ENCODE measurements around the gene ACVR1B. TPM values are rescaled to one million over a fixed set of nuclear protein-coding genes. Genes with fewer than 3 reads are reported as not detected.

Gene ACVR1B
- total and polyA plus RNA-seq, 2 donors (not counting 3 experiments of a cell fraction or from before 2014, with no cell fraction given), result 29.0 to 33.7 TPM

DNA sequence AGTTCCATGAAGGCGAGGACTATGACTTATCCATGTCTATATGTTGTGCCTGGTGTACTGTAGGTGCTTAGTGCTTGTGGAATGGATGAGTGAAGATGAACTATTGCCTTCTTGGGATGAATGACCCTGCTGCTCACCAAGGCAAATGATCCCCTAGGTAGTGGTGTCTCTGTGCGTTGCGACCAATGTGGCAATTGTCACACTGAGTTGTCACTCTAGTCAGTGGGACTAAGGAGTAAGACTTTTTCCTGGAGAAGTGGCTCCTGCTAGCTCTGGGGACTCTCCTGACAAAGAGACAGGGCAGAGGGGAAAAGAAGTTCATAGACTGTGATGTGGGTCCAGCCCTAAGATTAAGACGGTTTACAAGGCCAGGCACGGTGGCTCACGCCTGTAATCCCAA is 3.4 kb upstream of the ACVR1B start:
- ChIA-PET CTCF (interaction anchor here (1.0 kb wide), 1 partner anchor 11 kb away, joined by 3 read pairs; no protein-coding TSS in a partner anchor), POLR2A (interaction anchor here (0.5 kb wide), 1 partner anchor 49 kb away, joined by 10 read pairs; no protein-coding TSS in a partner anchor)
- FAIRE-seq (no peak), DNase-seq (ENCODE audit: low read depth, low spot score) (no peak)
- intact Hi-C loops (cut with micrococcal nuclease) (no loop called here), dilution Hi-C loops (cut with MboI; ENCODE audit: extremely low pct_ligation_motif_present, low sequenced_read_pairs) (no loop called here)
- no peak overlapping the region for H3K27ac ChIP-seq (ENCODE audit: insufficient read depth, low read depth, low read length)
- H3K4me2 ChIP-seq (ENCODE audit: insufficient read depth, low read length), result no peak overlapping the region
- BruUV-seq (replicated peaks), result no TSS peak
- H2AFZ ChIP-seq (ENCODE audit: low read depth, low read length), result no peak overlapping the region
- H3K4me1 ChIP-seq (ENCODE audit: control insufficient read depth, extremely low read depth, insufficient read depth, low read length), result peaks cover 6% of the 10 kb centered on the region
- H3K27me3 ChIP-seq (ENCODE audit: control insufficient read depth in 2 of 2, insufficient read depth in 2 of 2, low read length in 2 of 2), result peaks cover 0 to 4% of the 10 kb centered on the region in 2 experiments
- peaks cover 14% of the 10 kb centered on the region for H3K79me2 ChIP-seq (ENCODE audit: control insufficient read depth, insufficient read depth, low read length)
- H3K9me3 ChIP-seq (replicated peaks; ENCODE audit: control insufficient read depth, insufficient read depth, low read length), result peaks cover 3% of the 10 kb centered on the region
- H3K9ac ChIP-seq (replicated peaks; ENCODE audit: extremely low read depth, insufficient read depth, low read length), result no peak overlapping the region
- H3K36me3 ChIP-seq (ENCODE audit: control insufficient read depth in 2 of 2, extremely low read depth in 1 of 2, insufficient read depth in 2 of 2, low read length in 2 of 2), result no peaks in the 10 kb centered on the region
- H3K9me1 ChIP-seq (replicated peaks; ENCODE audit: control insufficient read depth, extremely low read depth, insufficient read depth, low read length), result no peaks in the 10 kb centered on the region
- TF ChIP-seq CTCF (IDR thresholded peaks at IDR 0.05; ENCODE audit: extremely low read depth in 1 of 2, insufficient read depth in 1 of 2, low read depth in 1 of 2, low read length in 2 of 2), result no peak
- no peak for TF ChIP-seq MAX (IDR thresholded peaks at IDR 0.05; ENCODE audit: insufficient read depth, insufficient read length)
- TF ChIP-seq EZH2 (IDR thresholded peaks at IDR 0.05; ENCODE audit: borderline replicate concordance, low read depth, low read length, severe bottlenecking), result no peak
- TF ChIP-seq MYC (IDR thresholded peaks at IDR 0.05; ENCODE audit: low read depth, low read length), result no peak
- no peak for TF ChIP-seq FOS (IDR thresholded peaks at IDR 0.05; ENCODE audit: borderline replicate concordance, insufficient read depth, low read length)
- TF ChIP-seq POLR2A (IDR thresholded peaks at IDR 0.05; ENCODE audit: low read depth, low read length), result no peak
- no peak for TF ChIP-seq JUN (IDR thresholded peaks at IDR 0.05; ENCODE audit: borderline replicate concordance, insufficient read depth, insufficient read length, low read depth)
- TF ChIP-seq POLR2AphosphoS5 (IDR thresholded peaks at IDR 0.05; ENCODE audit: insufficient read depth, low read depth, low read length), result no peak
- no peak for TF ChIP-seq GATA2 (IDR thresholded peaks at IDR 0.05; ENCODE audit: insufficient read depth, insufficient read length, low read depth, low read length)
- H3K4me3 ChIP-seq (replicated peaks in 1 of 3; ENCODE audit: insufficient read depth in 1 of 3, low read depth in 1 of 3, low read length in 3 of 3), result no peak overlapping the region
- no peaks in the 10 kb centered on the region for H4K20me1 ChIP-seq (replicated peaks; ENCODE audit: control insufficient read depth, extremely low read depth, insufficient read depth, low read length)
